HG03469 (cell line): ENCODE data around the gene TPM2.
"Not testable (repeated sequence)": the region's sequence is repeated elsewhere in the genome, so short reads cannot be mapped to it uniquely, and the experiment has no call there.

Experiments
- ATAC-seq: cut with Tn5 transposase; IDR thresholded peaks from one replicate; pipeline ENCODE4 v1.9.1; 2021; ENCODE audit warnings: mild to moderate bottlenecking, moderate library complexity, moderate number of reproducible peaks; ENCODE audit not compliant: unreplicated experiment

Gene TPM2

GRCh38 chr9:35657546-35658136 is 32.1 kb downstream of the TPM2 start, which contains the start of gene RMRP:
RMRP (minus strand) TSS chr9:35658019.
- peak; percentile 80 for ATAC-seq

GRCh38 chr9:35656831-35657545 is 32.7 kb downstream of the TPM2 start:
- no peak for ATAC-seq

GRCh38 chr9:35656348-35656747 is 33.4 kb downstream of the TPM2 start:
- no peak for ATAC-seq

GRCh38 chr9:35653611-35654010 is 36.1 kb downstream of the TPM2 start:
- ATAC-seq: no peak

GRCh38 chr9:35652829-35653209 is 36.9 kb downstream of the TPM2 start:
- ATAC-seq: no peak

DNA sequence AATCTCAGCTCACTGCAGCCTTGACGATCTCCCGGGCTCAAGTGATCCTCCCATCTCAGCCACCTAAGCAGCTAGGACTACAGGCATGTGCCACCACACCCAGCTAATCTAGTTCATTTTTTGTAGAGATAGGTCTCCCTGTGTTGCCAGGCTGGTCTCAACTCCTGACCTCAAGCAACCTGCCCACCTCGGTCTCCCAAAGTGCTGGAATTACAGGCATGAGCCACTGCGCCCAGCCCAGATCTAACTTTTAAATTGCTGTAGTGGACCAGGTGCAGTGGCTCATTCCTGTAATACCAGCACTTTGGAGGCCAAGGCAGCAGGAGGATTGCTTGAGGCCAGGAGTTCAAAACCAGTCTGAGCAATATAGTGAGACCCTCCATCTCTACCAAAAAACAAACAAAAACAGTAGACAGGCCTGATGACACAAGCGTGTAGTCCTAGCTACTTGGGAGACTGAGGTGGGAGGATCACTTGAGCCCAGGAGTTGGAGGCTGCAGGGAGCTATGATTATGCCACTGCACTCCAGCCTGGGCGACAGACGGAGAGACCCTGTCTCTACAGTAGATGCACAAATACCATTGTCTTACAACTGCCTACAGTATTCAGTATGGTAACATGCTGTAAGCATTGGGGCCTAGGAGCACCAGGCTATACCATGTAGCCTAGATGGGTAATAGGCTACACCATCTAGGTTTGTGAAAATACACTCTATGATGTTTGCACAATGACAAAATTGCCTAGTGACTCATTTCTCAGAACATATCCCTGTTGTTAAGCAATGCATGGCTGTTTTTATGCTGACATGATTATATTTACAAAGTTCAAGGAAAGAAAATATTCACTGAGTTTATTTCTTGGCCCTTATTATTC is 37.5 kb downstream of the TPM2 start:
- no peak for ATAC-seq

DNA sequence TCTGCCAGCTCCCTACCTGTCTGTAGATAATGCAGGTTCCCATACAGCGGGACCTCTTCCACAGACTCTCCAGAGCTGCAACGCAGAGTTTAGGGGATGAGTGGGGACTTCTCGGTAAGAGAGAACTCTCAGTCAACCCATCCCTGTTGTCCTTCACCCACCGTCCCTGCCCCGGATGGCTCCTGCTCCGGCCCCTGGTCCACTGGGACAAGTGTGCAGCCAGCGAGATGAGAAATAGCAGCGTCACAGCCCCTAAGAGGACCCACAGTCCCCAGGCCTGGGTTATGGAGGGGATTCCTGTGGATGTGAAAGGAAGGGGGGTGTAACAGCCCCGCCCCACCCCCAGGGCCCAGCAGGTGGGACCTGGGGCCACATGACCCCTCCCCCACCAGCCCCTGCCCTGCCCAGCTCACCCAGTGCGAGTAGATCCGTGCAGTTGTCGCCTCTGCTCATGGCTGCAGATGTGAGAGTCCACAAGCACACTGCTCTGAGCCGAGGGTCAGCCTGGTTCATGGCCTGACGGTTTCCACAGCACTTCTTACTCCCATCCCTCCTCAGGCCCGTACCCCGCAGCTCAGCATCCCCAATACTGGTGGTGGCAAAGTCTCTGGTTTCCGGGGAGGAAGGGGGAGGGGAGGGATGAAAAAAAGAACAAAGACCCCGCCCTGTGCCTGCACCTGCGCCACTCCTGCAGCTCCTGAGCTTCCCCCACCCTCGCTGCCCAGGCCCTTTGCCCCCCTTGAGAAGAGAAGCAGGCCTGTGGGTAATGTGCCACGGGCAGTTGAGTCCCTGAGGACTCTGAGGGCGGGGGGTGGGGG is 39.2 kb downstream of the TPM2 start, which contains the start of gene SIT1:
TSS of gene SIT1 (minus strand) at position 591 of the 818 bp plus-strand sequence. CDS start at position 513, 78 bp downstream.
- no peak for ATAC-seq

DNA sequence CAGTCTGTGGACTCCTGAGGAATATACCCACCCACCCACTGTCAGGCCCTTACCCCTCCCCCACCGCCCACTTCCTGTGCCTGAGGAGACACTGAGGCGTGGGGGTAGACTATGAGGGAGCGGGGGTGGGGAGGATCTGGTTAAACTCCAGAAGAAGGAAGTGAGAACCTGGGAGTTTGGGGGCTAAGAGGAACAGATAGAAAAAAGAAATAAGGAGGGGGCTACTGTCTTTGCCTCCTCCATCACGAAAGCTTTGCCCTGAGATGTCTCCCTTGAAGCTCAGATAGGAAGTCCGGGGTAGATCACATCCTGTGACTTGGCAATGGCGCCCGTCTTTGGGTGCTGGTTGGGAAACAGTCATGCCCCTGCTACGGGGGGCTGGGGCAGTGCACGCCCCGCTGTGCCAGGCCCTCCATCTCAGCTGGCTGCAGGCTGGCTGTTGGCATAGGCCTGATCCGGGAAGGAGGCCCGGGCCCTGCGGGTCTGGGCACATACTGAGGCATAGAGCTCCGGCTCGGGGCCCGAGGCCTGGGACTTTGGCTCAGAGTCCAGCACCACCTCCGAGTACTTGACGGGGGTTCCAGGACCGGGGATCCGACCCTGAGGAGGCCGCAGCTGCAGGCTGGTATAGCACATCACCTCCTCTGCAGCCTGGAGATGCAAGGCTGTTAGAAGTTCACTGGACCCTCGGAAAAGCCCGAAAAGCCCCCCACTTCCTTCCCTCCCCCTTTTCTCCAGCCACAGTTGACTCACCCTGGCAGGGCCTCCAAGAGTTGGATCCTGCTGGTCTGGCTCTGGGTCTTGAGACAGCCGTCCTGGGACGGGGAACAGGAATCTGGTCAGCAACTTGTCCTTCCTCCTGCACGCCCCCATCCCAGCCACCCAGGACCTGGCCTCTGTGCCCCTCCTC is 40.0 kb downstream of the TPM2 start:
- ATAC-seq: no peak

- ATAC-seq: peak; percentile 62
Measured at GRCh38 chr9:35646533-35647265, 43.0 kb downstream of the TPM2 start.

GRCh38 chr9:35646153-35646532 is 43.6 kb downstream of the TPM2 start:
- ATAC-seq: no peak

GRCh38 chr9:35645736-35646135 is 44.0 kb downstream of the TPM2 start:
- ATAC-seq: not testable (repeated sequence)

DNA sequence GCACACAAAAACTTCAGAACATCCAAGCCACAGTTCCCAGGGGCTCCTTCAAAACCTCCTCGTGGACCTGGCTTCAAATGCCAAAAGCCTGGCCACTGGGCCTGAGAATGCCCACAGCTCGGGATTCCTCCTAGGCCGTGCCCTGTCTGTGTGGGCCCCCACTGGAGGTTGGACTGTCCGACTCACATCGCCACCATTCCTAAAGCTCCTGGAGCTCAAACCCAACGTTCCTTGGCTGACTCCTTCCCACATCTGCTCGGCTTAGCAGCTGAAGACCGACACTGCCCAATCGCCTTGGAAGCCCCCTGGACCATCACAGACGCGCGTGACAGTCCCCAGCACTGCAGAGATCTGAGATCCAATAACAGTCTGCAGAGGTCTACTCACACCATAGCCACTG is 46.7 kb downstream of the TPM2 start:
- ATAC-seq: no peak

GRCh38 chr9:35641478-35641877 is 48.2 kb downstream of the TPM2 start:
- ATAC-seq: not testable (repeated sequence)

GRCh38 chr9:35640431-35640830 is 49.3 kb downstream of the TPM2 start:
- not testable (repeated sequence) for ATAC-seq

DNA sequence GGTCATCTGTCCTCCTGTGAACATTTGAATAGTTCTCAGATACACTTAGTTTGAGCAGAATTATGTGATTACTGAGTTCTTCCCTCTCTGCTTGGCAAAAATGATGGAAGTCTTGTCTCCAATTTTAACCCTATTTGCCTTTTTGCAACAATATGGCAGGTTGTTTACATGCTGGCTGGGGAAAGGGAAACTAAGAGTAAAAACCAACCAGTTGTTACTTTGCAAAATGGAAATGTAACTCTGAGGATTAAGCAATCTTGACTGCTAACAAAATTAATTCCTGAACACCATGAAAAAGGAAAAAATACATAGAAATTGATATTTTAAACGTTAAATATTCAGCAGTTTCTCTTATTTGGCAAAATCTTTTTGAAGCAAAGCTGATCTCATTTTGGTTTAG is 50.1 kb downstream of the TPM2 start:
- ATAC-seq: no peak

GRCh38 chr9:35639225-35639624 is 50.5 kb downstream of the TPM2 start:
- ATAC-seq: not testable (repeated sequence)

GRCh38 chr9:35638751-35639150 is 51.0 kb downstream of the TPM2 start:
- ATAC-seq: not testable (repeated sequence)

- not testable (repeated sequence) for ATAC-seq
Measured at GRCh38 chr9:35637427-35637955, 52.2 kb downstream of the TPM2 start.

GRCh38 chr9:35636877-35637246 is 52.9 kb downstream of the TPM2 start:
- not testable (repeated sequence) for ATAC-seq
